HTR-8/SVneo (cell line): ENCODE results near the gene OR2AK2.

ENCODE experiments used
- DNase-seq: peaks from one replicate; pipeline ENCODE4 v3.0.0; 2011; ENCODE audit warnings: low spot score, mixed read lengths; ENCODE audit not compliant: insufficient read length
- FAIRE-seq: peaks from 2 replicates; lab custom pipeline; 2011; peaks lifted over from hg19 to GRCh38; lab: Jason Lieb, UNC

The OR2AK2 gene, protein sequence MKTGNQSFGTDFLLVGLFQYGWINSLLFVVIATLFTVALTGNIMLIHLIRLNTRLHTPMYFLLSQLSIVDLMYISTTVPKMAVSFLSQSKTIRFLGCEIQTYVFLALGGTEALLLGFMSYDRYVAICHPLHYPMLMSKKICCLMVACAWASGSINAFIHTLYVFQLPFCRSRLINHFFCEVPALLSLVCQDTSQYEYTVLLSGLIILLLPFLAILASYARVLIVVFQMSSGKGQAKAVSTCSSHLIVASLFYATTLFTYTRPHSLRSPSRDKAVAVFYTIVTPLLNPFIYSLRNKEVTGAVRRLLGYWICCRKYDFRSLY

DNA sequence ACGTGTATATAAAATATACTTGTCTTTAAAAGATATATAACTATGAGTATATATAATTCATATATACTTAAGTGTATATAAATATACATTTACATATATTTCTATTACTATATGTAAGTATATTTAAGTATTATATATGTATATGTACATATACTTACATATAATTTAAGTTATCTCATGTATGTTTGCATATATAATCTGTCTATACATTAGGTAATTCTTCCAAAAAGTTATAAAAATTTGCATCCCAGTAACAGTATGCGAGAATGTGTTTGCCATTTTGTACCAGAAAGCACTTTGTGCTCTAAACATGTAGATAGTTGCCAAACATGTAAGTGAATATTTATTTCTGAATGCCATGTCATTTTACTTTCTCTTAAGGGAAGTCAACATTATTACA, at the start of gene OR2AK2:
Gene OR2AK2 (plus strand): TSS at position 301 of the 400 bp plus-strand sequence. CDS start 144 bp downstream, outside the sequence.
- DNase-seq (no peak), FAIRE-seq (no peak)

DNA sequence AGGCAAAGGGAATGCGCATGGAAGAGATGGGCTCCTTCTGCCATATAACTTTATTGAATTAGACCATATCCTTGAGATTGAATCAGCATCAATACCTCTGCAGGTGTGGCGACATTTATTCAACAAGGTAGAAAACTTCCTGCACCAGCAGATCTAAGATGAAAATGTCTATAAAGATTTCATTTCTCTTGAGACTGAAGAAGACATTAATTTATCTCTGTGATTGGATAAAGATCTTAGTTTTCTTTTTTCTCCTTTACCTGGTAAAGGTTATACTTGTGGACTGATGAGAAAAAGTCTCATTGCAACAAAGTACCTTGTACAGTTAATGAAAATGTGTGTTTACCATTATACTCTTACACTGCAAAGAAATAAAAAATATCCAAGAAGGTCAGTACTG, 45.1 kb upstream of the OR2AK2 start, which contains the start of gene OR2T8:
Gene OR2T8 (plus strand): TSS at position 301 of the 400 bp plus-strand sequence. CDS start 766 bp downstream, outside the sequence.
- DNase-seq, result no peak
- FAIRE-seq, result no peak

DNA sequence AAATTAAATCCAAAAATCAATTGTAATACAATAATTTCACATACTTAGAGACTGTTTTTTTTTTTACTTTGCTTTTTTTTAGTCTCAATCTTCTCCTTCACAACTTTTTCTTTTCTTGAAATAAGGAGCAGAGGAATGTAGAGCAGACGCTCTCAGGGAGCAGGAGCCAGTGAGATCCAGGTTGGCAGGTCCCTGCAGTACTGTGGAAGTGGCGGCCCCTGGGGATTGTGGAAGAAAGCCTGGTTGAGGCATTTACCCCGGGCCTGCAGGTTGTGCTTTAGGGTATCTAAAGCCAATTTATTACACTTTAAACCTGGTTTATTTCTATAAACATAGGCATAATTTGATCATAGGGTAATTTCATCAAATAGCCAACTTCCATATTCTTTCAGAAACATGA, 41.1 kb upstream of the OR2AK2 start:
- FAIRE-seq (no peak), DNase-seq (no peak)

DNA sequence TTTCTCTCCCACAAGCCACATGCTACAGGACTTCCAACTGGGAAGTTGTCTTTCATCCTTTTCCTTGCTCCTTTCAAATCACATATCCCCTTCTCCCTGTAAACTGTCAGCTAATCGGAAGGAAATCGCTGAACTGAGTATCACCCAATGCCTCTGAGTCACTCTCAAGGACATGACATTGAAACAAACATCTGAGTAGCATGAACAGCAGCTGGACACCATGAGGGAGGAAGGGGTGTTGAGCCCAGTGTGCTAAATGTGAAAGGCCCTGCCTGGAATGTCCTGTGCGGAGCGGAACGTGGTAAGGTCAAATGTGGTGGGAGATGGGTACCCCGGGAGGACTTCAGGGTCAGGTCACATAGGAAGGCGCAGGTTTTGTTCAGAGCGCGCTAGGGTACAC, 40.2 kb upstream of the OR2AK2 start, which contains the start of gene OR2AJ1:
Gene OR2AJ1 (plus strand): TSS at position 22 of the 400 bp plus-strand sequence. CDS start 8,880 bp downstream, outside the sequence.
- DNase-seq (no peak), FAIRE-seq (no peak)

DNA sequence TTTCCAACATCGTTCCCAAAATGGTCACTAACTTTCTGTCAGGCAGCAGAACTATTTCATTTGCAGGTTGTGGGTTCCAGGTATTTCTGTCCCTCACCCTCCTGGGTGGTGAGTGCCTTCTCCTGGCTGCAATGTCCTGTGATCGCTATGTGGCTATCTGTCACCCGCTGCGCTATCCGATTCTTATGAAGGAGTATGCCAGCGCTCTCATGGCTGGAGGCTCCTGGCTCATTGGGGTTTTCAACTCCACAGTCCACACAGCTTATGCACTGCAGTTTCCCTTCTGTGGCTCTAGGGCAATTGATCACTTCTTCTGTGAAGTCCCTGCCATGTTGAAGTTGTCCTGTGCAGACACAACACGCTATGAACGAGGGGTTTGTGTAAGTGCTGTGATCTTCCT, 31.0 kb upstream of the OR2AK2 start:
- FAIRE-seq, result no peak
- DNase-seq, result no peak

DNA sequence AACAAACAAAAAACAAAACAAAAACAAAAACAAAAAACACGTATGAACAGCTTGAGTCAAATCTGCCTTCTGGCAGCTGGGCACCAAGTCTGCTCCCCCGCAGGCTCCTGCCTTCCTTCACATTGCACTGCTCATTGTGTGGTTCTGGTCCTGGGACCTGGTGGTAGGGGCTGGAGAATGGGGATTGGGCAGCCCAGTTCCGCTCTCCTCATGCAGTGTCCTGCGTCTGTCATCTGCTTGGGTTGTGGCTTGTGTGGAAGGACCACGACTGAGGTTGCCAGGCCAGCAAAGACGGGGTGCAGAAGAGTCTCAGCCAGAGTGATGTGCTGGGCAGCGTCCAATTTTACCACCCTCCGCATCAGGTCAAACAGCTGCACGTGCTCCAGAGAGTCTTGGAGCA, 29.3 kb upstream of the OR2AK2 start:
- DNase-seq, result no peak
- FAIRE-seq, result no peak

DNA sequence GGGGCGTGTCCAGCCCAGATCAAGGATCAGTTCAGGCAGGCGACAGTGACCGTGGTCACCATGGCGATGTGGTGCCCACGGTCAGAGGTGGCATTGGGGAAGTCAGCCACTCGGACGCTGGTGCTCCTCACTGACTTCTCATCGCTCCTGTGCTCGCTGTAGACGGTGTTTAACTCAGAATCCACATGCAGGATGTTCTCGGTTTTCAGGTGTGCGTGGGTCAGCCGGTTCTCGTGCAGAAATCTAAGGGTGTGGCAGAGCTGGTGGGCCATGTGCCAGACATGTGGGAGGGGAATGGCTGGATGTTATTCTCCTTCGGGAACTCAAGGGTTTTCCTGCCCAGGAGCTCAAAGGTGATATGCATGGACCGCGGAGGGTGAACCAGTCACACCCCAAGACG, 28.6 kb upstream of the OR2AK2 start:
- FAIRE-seq, result no peak
- no peak for DNase-seq

DNA sequence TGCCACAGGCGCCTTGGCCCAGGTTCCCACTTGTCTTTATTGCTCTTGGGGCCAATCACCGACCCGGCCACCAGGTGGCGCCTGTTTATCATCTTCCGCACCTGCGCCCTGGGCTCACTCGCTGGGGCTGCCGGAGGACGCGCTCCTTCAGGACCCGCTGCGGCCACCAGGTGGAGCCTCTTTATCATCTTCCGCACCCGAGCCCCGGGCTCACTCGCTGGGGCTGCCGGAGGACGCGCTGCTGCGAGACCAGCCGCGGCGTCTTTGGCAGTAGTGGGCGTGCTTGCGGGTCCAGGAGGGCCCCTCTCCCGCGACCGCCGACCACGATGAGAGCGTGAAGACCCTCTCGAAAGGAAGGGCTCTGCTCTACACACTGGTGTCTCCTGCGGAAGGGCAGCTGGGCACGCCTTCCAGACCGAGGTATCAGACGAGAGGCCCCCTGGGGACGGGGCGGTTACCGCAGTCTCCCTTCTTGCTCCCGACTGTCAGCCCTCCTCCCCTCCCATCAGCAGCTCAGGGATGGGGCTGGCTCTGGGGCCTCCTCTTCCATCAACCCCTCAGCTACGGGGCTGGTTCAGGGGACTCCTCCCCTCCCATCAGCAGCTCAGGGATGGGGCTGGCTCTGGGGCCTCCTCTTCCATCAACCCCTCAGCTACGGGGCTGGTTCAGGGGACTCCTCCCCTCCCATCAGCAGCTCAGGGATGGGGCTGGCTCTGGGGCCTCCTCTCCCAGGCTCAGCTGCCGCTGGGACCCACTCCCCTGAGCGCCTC, 27.9 kb upstream of the OR2AK2 start:
- FAIRE-seq (peak; percentile 94), DNase-seq (peak; percentile 60)

DNA sequence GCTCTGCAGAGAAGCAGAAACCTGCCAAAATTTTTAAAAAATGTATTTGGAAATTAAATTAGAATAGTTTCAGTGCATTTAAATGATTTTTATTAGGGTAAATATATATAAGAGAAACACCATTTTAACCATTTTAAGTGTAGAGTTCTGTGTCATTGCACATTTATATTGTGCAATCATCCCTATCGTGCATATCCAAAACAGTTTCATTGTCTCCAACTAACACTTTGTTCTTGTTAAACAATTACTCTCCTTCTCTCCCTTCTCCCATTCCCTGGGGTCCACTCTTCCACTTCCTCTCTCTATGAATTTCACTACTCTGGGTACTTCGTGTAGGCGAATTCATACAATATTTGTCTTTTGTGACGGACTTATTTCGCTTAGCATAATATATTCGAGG, 22.4 kb upstream of the OR2AK2 start:
- DNase-seq, result no peak
- FAIRE-seq, result no peak

DNA sequence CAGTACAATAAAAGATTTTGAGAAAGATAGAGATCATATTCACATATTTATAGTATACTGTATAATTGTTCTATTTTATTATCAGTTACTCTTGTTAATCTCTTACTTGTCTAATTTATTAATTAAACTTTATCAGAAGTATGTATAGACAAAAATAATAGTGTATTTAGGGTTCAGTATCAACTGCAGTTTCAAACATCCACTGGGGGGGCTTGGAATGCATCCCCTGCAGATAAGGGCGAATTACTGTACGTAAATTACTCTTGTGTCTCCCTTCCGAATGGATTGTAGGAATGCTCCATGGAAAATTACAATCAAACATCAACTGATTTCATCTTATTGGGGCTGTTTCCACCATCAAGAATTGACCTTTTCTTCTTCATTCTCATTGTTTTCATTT, 16.5 kb upstream of the OR2AK2 start, which contains the start of gene OR2L8:
Gene OR2L8 (plus strand): TSS at position 301 of the 400 bp plus-strand sequence. CDS start 0 bp downstream, at position 301.
- no peak for FAIRE-seq
- no peak for DNase-seq

DNA sequence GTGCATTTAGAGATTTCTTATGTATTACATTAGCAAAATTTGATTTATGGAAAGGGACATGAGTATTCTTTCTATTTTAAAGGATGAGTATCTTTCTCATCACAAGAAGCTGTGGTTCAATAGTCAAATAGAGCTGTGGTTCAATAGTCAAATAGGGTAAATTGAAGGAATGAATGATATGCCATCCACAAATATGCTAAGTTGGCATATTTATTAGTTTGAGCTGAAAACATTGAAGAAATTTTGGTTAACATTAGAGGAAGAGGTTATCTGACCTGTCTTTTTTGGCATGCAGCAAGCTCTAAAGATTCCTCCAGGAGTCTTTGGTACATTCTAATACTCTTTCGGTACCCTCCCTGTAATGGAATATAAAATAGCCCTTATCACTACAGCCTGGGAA, 11.6 kb upstream of the OR2AK2 start:
- no peak for FAIRE-seq
- no peak for DNase-seq

DNA sequence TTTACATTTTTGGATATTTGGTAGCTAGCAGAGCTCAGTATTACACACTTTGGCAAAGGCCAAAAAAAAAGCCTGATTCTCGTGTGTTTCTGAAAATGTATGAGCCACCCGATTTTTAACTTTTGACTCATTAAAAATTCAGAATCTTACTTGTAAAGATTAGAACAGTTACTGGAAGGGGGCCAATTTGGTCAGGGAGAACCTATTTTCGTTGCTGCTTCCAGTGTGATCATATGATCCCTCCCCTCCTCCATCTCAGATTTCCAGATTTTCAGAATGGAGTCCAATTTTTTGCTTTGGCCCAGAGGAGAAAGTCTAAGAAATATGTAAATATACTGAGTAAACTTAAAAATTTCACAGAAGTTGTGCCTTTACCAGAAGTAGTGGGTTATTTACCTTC, 3.2 kb upstream of the OR2AK2 start:
- DNase-seq, result no peak
- FAIRE-seq, result no peak

DNA sequence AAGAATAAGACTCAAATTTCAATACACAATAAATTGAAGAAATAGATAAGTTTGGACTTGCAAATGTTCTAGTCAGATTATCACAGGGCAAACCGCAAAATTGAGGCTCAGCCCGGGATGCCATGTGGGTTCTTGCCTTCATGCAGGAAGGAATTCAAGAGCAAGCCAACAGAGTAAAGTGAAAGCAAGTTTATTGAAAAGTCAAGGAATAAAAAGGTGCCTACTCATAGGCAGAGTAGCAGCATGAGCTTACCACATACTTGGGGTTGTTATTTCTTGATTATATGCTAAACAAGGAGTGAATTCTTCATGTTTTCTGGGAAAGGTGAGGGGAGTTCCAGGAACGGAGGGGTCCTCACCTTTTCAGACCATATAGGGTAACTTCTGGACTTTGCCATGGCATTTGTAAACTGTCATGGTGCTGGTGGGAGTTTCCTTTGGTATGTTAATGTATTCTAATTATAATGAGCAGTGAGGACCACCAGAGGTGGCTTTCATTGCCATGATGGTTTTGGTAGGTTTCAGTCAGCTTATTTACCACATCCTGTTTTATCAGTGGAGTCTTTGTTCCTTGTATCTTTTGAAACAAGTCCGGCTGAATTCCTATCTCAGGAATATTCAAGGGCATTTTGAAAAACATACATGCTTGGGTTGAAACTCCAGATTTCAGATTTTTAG, 2.0 kb upstream of the OR2AK2 start:
- FAIRE-seq, result no peak

DNA sequence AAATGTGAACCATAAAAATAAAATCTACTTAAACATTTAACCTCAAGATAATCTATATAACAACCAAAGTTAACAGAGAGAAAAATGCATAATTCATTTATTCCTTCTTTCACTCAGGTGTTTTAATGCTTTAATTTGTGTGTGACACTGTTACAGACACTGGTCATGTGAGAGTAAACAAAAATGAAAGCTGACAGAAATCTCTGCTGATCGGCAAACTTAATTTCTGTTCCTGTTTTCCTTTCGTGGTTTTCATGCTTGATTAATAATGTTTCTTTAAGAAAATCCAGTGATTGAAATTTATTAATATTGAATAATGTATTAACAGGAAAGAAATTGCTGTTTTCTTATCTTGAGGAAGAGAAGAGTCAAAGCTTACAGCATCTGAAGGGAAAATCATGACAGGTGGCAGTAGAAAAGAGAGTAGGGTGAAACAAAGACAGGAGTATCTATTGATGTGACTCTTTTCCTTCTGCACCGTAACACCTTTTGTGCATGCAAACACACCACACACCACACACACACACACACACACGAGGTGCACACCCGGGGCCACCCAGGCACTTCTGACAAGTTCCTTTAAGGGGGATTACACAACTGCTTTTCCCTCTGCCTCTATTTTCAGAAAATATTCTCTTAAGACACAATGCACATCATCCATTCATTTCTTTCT, 1.6 kb downstream of the OR2AK2 start:
- no peak for FAIRE-seq

More for the DNA sequence above, 2.0 kb upstream of the OR2AK2 start:
- DNase-seq, result no peak

DNA sequence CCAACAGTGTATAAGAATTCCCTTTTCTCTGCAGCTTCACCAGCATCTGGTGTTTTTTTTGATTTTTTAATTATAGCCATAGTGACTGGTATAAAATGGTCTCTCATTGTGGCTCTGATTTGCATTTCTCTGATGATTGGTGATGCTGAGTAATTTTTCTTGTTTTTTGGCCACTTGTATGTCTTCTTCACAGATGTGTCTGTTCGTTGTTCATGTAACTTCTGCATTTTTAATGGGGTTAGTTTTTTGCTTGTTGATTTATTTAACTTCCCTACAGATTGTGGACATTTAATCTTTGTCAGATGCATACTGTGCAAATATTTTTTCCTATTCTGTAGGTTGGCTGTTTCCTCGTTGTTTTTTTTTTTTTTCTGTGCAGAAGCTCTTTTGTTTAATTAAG, 28.0 kb downstream of the OR2AK2 start:
- FAIRE-seq (no peak), DNase-seq (no peak)

More for the DNA sequence above, 1.6 kb downstream of the OR2AK2 start:
- DNase-seq, result no peak

DNA sequence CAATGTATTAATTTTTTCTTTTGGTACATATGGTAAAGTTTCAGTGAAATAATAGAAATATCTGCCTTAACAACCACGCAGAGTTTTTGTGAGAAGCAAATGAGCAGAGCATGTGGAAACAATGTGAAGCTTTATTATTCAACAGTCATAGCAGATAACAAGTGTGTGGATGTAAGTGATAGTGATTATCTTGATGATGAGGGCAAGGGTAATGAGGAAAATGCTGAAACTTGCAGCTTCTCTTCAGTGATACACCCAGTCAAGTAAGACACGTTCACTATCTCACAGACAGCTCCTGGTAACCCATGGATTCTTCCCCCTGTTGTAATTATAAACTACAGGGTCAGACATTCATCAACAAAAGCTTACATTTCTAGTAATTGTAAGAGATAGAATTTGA, 33.8 kb downstream of the OR2AK2 start:
- DNase-seq, result no peak
- no peak for FAIRE-seq

DNA sequence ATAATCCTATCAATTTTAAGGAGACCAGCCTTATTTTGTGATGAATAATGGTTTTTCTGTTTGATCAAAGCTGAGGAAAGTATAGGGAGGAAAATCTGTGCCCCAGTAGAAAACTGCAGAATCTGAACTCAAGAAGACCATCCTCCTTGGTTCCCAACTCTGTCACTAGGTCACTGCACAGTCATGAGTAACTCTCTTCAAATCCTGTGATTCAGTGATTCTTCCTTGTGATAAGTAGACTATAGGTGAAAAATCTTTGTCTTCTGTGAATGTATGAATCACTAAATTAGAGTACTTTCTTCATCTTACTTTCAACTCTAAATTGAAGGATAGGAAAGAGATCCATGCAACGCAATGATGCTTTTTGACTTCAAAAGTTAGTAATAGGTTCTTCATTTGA, 35.1 kb downstream of the OR2AK2 start:
- FAIRE-seq, result no peak
- DNase-seq, result no peak

DNA sequence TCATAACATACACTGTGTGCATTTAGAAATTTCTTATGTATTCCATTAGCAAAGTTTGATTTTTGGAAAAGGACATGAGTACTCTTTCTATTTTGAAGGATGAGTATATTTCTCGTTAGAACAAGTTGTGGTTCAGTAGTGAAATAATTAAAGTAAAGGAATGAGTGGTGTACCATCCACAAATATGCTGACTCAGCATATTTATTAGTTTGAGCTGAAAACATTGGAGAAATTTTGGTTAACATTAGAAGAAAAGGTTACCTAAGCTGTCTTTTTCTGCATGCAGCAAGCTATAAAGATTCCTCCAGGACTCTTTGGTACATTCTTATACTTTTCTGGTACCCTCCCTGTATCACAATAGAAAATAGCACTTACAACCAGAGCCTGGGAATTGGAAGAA, 42.7 kb downstream of the OR2AK2 start:
- FAIRE-seq (no peak), DNase-seq (no peak)

DNA sequence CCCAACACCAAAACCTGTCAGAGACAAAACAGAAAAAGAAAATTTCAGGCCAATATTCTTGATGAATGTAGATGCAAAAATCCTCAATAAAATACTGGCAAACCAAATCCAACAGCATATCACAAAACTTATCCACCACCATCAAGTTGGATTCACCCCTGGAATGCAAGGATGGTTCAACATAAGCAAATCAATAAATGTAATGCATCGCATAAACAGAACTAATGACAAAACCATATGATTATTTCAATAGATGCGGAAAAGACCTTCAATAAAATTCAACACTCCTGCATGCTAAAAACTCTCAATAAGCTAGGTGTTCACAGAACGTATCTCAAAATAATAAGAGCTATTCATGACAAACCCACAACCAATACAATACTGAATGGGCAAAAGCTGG, 44.6 kb downstream of the OR2AK2 start:
- FAIRE-seq (no peak), DNase-seq (no peak)

DNA sequence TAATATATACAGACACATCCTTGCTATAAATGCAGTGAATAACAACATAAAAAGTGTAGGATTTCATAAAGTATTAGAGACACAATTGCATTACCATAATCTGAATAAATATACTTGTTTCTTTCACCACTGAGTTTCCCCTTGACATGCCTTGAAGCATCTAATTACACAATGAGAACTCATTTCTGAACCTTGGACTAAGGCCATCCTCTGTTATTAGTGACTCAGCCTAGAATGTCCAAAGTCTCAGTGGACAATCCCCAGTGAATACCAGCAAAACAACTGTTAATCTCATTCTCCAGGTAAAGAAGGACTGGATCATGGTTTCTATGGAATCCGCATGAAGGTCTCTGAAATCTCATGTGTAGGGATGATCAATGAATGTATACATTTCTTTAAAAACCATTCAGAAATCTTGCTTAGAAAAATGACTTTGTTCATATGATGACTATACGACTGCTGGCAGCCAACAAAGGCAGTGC, 48.2 kb downstream of the OR2AK2 start, which contains the start of gene OR2L5:
Gene OR2L5 (plus strand): TSS at position 432 of the 482 bp plus-strand sequence. CDS start 8,288 bp downstream, outside the sequence.
- FAIRE-seq (no peak), DNase-seq (no peak)
